ENCODE data around the gene NOXA1.
"Not testable (repeated sequence)": the region's sequence is repeated elsewhere in the genome, so short reads cannot be mapped to it uniquely, and the experiment has no call there.

NOXA1 gene

DNA sequence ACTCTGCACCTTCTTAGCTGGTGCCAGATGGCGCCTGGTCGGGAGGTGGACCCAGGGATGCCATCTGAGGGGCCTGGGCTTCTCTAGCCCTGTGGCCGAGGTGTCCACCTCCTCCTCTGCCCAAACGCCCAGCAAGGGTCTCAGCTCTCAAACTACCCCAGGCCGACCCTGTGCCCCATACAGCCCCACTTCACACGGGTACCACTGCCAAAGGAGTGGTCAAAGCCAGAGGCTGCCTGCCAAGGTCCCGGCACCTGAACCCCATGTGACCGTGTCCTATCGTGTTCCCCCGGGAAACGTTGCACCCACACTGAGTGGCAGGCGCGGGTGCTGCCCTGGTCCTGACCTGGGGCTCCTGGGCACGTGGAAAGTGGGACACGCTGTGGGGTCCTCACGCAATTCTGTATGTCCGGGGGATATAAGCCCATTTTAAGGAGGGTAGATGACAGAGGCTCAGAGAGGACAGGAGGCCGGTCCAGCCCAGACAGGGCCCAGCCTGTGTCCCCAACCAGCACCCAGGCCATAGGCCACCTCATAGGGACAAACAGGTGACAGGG, 16.0 kb downstream of the NOXA1 start:
- no peak for DNase-seq (ENCODE audit: low read depth)

DNA sequence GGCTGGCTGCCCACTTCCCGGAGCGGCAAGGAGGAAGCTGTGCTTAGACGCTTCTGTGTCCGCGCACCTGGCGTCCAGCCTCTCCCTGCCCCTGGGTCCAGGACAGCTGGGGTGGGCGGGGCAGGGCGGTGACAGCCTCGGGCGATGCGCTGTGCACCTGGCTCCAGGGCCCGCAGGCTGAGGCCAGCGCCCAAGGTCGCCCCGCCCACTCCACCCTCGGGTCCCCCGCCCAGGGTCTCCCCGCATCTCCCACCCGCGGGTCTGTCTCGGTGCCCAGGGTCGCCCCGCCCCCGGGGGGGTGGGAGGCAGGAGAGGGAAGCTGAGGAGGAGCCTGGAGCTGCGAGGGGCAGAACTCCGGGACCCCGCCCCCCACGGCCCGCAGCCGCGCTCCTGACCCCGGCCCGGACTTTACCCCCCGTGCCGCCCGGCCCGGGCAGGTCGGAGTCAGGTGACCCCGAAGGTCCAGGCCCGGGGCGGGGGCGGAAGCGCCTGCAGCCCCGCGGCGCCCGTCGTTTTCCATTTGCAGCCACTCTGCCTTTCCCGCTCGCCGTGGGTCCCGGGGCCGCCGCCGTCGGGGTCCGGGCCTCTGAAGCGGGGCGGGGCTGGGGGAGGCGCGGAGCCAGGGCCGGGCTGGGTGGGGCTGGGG, 18.2 kb downstream of the NOXA1 start, which contains the start of gene ENTPD8:
Gene ENTPD8 (minus strand): TSS at position 69 of the 646 bp plus-strand sequence. CDS start 3,072 bp downstream, outside the sequence.
- DNase-seq (ENCODE audit: low read depth), result no peak

DNA sequence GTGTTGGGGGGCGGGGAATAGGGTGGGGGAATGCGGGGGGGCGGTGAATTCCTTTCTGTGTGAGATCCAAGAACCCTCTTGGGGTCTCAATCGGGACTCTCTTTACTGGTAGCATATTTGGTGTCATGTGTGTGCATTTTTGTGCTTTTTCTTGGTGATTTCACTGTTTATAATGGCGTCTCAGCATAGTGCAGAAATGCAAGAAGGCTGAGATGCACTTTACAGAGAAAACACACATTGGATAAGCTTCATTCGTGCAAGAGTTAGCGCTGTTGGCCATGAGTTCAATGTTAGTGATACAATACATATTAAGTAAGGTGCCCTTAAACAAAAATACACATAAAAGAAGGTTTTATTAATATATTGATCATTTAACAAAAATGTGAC, 18.7 kb downstream of the NOXA1 start:
- no peak for DNase-seq (ENCODE audit: low read depth)

DNA sequence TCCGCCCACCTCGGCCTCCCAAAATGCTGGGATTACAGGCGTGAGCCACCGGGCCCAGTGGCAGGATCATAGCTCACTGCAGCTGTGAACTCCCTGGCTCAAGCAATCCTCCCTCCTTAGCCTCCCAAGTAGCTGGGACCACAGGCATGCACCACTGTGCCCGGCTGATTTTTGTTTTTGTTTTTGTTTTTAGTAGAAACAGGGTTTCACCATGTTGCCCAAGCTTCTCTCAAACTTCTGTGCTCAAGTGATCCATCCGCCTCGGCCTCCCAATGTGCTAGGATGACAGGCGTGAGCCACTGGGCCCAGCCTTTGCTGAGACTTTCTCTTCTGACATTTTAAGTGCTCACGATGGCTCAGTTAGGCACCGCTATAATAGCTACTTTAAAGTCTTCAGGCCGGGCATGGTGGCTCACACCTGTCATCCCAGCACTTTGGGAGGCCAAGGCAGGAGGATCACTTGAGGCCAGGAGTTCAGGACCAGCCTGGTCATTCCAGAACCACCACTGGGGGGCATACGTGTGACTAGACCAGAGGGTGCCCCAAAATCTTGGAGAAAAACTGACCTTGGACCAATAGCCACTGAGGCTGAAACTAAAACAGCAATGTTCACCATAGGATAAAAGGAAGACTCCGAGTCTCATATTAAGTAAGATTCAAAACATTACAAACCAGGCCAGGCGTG, 21.1 kb downstream of the NOXA1 start:
- no peak for DNase-seq (ENCODE audit: low read depth)

DNA sequence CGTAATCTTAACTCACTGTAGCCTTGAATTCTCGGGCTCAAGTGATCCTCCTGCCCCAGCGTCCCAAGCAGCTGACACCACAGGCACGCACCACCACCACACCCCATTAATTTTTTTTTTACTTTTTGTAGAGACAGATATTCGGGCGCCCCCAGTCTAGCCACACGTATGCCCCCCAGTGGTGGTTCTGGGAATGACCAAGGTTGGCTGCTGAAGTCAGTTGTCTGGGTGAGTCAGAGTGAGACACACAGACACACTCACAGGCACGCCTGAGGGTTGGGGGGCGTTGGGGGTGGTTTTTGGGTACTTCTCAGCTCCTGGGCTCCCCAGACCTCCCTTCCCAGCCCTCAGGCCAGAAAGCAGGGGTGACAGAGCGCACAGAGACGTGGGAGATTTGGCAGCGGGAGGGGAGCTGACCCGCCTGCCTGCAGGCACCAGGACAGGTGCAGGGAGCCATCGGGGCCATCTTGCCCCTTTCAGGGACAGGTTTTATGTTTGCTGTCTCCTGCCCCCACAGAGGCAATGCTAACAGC, 22.1 kb downstream of the NOXA1 start:
- DNase-seq (ENCODE audit: low read depth), result peak; percentile 86

DNA sequence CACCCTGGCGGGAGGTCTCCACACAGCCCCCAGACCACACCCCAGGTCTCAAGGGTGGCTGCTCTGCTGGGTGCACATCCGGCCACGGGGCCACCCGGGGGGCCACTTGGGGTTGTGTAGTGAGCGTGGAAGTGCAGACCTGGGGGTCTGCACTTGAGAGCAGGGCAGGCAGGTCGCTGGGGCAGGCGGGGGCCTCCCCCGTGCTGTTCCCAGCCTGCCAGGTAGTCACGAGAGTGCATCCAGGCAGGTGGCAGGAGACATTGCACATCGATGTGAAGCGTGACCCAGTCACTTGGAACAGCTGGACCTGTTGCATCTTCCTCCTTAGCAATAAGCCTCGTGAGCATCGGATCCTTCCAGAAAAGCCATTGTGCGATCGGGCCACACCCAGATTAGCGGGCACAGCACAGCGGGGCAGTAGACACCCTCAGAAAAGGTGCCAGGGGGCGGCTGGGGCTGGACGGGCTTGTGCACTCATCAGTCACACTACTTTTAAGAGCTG, 22.8 kb downstream of the NOXA1 start:
- DNase-seq (ENCODE audit: low read depth), result no peak

DNA sequence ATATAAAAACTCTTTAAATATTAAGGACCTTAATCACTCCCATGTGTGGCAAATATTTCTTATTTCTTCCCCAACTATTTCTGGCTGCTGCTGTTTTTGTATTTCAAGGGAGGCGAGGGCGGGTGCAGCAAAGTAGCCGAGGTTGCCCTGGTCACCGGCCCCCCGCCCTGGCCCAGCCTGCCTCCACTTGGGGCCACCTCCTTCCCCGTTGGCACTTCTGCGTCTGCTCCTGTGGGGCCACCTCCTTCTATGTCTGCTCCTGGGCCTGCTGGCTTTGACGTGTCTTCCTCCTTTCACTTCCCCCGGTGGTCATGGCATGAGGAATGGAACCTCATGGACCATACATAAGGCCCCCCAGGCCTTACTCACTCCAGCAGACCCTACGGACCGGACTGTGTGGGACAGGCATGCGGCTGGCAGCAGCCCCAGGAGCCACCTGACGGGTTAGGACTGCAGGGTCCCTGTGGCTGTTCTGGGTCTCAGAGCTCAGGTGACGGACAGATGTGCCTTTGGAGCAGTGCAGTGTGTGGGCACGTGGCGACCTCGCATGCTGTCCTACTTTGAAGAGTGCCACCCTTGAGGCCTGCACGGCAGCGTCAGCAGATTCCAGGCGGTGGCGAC, 23.8 kb downstream of the NOXA1 start:
- no peak for DNase-seq (ENCODE audit: low read depth)

DNA sequence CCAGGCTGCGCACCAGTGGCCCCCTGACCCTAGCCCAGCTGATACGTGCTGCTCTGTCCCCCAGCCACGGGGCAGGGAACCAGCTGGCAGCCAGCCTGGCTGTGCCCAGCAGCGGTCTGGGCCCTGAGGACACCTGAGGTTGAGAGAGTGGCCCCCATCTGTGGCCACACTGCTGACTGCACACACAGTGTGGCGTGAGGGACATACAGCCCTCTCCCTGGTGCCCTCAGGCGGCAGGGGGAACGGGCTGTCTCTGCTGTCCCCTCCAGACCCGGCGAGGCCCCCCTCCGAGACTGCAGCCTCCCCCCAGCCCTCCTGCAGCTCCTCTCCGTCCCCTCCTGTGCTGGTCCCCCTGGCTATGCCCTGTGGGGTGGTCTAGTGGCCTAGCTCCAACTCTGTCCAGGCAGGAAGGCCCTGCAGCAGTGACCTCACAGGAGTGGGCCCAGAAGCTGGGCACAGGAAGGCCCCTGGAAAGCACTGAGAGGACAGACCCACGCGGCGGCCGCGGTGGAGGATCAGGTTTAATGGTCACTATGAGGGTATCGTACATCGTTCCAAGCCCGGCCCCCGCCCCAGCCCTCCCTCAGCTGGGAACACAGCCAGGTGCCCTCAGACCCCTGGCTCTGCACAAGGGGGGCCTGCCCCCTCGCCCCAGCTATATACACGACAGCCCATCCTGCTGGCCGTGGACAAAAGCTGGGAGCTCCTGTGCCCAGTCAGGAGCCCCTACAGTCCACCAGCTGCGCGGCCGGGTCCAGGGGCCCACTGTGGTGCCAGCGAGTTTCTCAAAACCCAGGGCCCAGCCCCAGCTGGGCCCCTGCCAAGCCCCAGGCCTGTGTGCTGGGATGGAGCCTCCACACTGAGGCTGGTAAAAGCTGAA, 24.8 kb downstream of the NOXA1 start:
- DNase-seq (ENCODE audit: low read depth), result no peak

DNA sequence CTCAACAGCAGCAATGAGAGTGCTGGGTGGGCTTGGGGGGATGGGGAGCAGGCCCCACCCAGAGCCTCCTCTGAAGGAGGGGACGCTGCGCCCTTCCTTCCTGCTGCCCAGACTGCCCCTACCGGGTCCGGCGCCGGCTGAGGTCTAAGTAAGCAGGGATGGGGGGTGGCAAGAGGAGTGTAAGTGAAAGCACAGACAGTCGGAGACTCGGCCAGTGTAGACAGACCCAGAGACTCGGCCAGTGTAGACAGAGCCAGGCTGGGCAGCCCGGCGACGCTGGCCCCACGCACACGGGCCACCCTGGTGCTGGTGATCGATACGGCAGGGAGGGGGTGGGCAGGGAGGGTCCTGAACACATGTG, 25.4 kb downstream of the NOXA1 start:
- DNase-seq (ENCODE audit: low read depth), result no peak

DNA sequence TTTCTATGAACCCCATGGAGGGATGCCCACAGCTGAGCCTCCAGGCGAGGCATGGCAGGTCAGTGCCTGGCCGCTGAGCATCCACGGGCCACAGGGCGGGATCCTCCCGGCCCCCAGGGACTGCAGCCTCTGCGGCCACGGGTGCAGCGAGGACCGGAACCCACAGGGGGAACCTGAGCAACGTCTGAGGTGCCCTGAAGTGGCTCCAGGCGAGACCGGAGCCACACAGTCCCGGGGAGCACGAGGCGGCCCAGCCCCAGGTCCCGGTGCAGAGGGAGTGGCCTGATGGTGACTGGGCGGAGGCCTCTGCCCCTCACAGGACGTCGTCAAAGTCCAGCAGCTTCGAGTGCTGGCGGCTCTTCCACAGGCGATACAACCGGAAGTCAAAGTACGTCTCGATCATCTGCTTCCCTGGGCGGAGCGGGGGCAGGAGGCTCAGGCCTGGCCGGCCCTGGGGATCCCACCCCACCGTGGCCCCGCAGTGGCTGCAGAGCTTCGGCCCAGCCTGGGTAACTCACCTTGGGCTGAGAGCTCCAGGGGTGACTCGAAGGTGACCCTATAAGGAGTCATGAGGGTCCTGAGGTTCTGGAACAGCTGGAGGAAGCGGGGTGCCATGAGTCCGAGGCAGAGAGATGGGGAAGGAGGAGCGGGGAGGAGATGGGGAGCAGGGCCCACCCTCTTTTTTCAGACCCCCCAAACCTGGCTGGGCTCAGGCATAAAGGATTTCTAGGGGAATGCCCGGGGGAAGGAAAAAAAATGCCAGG, 26.1 kb downstream of the NOXA1 start:
- no peak for DNase-seq (ENCODE audit: low read depth)

DNA sequence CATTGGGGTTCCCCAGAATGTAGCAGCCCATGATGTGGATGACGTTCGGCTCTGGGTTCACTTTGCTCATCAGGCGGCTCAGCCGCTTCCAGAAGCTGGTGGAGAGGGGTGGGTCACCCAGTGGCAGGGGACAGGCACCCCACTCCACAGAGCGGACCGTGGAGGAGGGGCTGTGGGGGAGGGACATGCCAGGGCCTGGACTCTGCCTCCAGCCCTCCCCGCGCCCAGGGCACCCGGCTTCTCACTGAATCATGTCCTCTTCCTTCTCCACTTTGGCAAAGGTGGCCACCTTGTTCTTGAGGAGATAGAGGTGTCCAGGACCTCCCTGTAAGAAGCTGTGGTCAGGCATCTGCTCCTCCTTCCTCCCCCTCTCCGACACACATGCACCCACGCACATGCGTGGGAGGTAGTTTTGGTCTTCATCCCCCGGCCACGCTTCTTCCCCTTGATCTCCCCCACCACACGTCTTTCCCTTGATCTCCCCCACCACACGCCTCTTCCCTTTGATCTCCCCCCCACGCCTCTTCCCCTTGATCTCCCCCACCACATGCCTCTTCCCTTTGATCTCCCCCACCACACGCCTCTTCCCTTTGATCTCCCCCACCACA, 26.8 kb downstream of the NOXA1 start:
- no peak for DNase-seq (ENCODE audit: low read depth)

DNA sequence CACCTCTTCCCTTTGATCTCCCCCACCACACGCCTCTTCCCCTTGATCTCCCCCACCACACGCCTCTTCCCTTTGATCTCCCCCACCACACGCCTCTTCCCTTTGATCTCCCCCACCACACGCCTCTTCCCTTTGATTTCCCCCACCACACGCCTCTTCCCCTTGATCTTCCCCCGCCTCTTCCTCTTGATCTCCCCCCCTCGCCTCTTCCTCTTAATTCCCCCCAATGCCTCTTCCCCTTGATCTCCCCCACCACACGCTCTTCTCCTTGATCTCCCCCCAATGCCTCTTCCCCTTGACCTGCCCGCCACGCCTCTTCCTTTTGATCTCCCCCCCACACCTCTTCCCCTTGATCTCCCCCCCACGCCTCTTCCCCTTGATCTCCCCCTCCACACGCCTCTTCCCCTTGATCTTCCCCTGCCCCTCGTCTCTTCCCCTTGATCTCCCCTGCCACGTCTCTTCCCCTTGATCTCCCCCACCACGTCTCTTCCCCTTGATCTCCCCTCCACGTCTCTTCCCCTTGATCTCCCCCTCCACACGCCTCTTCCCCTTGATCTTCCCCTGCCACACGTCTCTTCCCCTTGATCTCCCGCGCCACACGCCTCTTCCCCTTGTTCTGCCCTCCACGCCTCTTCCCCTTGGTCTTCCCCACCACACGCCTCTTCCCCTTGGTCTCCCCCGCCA, 27.5 kb downstream of the NOXA1 start:
- DNase-seq (ENCODE audit: low read depth), result not testable (repeated sequence)

DNA sequence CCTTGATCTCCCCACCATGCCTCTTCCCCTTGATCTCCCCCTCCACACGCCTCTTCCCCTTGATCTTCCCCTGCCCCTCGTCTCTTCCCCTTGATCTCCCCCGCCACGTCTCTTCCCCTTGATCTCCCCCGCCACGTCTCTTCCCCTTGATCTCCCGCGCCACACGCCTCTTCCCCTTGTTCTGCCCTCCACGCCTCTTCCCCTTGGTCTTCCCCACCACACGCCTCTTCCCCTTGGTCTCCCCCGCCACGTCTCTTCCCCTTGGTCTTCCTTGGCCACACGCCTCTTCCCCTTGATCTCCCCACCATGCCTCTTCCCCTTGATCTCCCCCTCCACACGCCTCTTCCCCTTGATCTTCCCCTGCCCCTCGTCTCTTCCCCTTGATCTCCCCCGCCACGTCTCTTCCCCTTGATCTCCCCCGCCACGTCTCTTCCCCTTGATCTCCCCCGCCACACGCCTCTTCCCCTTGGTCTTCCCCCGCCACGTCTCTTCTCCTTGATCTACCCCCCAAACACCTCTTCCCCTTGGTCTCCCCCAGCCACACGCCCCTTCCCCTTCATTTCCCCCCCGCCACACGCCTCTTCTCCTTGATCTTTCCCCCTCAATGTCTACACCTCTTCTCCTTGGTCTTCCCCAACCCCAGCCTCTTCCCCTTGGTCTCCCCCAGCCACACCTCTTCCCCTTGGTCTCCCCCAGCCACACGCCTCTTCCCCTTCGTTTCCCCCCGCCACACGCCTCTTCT, 28.2 kb downstream of the NOXA1 start:
- DNase-seq (ENCODE audit: low read depth), result not testable (repeated sequence)

DNA sequence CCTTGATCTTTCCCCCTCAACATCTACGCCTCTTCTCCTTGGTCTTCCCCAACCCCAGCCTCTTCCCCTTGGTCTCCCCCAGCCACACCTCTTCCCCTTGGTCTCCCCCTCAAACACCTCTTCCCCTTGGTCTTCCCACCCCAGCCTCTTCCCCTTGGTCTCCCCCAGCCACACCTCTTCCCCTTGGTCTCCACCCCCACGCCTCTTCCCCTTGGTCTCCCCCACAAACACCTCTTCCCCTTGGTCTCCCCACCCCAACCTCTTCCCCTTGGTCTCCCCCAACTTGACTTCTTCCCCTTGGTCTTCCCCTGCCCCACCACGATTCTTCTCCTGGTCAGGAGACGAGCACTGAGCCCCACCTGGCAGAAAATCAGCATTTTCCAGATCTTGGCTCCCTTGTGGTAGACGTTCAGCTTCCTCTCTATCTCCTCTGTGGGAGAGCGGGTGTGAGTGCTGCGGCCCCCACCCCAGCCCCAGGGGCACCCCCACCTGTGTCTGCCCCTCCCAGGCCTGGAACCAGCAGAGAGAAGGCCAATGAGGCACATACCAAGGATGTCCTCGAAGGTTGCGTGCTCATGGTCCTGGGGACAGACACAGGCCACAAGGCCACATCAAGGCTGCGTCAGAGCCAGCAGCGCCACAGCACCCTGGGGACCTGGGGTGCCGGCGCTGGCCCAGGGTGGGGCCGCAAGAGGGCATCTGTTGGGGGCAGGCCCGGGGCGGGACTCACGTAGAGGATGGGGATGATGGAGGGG, 29.0 kb downstream of the NOXA1 start:
- DNase-seq (ENCODE audit: low read depth), result no peak

DNA sequence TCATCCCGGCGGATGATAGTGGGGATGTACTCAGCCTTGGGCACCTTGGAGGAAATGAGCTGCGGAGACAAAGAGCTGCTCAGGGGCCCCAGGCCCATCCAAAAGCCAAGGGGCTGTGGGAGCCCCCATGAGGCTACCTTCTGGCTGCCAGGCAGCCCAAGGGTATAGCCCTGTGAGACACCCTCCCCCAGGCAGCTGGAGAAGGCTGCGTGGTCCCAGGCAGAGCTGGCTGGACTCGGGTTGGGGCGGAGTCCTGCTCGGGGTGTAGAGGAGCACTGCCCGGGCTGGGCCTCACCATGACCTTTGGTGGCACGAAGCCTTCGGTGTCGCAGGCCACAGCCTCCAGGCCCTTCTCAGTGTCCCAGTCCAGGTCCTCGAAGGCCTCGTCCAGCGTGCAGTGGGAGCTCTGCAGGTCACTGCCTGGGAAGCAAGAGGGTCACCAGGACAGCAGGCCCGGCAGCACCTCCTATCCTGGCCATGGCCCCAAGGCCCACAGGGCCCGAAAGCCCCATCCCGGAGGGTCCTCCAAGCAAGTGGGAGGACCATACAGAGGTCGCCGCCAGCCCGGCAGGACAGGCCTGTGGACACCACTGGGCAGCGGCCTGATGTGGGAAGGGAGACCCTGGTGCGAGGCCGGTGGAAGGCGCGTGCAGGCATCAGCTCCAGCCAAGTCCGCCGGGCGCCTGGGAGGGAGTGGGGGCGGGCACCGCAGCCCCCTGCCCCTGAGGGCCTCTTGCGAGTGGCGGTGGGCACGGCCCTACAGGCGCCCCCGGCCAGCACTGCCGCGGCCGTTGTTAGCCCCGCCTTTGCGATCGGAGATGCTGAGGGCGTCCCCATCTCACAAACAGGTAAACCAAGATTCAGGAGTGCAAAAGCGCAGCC, 29.8 kb downstream of the NOXA1 start:
- no peak for DNase-seq (ENCODE audit: low read depth)

DNA sequence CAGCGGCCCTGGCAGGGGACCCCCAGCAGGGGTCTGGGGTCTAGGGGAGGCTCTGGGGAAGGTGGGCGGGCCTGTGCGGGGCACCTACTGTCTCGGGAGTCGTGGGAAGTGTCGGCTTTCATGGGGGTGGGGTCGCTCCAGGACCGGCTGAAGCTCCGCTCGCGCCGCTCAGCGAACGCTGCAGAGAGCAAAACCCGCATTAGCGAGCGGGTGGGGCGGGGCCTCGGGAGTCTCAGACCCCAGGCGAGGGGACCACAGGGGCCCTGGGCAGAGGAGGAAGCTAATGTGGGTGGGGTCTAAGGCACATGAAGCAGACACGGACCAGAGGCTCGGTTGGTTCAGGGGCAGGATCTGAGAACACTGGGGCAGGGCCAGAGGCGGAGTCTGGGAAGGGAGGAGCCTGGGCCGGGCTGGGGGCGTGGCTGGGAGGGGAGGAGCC, 30.5 kb downstream of the NOXA1 start:
- peak; percentile 46 for DNase-seq (ENCODE audit: low read depth)

DNA sequence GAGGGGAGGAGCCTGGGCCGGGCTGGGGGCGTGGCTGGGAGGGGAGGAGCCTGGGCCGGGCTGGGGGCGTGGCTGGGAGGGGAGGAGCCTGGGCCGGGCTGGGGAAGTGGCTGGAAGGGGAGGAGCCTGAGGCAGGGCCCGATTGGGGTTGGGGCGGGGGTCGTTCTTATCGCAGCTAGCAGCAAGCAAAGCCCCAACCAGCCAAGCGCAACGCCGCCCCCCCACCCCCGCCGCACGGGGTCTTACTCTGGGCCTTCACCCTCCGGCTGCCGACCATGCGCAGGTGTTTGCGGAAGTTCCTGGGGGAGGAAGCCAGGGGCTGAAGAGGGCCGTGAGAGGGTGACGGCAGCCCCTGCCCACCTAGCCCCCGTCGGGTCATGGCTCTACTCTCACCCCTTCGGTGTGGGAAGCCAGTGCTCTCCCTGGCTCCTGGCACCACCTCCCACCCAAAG, 31.0 kb downstream of the NOXA1 start:
- no peak for DNase-seq (ENCODE audit: low read depth)

Data from activated T-cell treated with anti-CD3 and anti-CD28 coated beads for 1 hour (primary cell).